Stimulated activated CD4-positive, alpha-beta T cell treated with anti-CD3 and anti-CD28 coated beads, TNF-alpha, amount 100 ng/mL, for 24 hours (primary cell): ENCODE results near the gene IPMK.

Experiments
- DNase-seq, 3 experiments: peaks; one replicate each; pipeline ENCODE4 v3.0.0-alpha.2; 2020; ENCODE audit warnings: low read depth in 3 of 3

Gene IPMK

DNA sequence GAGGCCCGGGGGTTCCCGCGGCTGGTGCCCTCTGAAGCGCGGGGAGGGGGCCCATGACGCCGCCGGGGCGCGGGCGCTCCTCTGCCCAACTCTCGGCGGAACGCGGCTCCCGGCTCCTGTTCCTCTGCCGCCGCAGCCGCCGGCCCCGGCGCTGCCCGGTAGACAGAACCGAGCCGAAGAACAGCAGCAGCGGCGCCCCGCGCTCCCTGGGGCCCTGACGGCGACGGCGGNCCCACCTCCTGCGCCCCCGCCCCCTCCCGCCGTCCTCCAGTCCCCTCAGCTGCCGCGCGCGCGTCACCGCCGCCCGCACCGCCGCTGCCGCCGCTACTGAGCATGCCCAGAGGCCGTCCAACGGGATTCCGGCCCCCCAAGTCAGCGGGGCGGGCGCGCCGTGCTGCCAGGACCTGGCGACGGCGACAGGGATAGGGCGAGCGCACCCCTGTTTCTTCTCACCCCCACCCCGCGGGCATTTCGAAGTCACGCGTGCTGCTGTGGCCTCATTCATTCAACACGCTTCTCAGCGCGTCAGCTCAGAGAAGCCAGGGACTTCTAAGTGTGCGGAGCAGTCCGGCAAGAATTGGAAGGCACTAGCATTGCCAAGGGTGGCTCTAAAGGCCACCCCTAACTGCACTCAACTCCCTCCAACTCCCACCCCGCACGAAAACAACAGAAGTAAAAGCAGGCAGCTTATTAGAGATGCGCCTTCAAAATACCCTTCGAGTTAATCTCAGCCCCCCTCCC lies at the start of gene IPMK:
Gene IPMK, minus strand, starts transcription at position 182 of the 741 bp plus-strand sequence. CDS start 283 bp downstream, outside the sequence.
- peak; percentile 84 to 93 (median 91) for DNase-seq

DNA sequence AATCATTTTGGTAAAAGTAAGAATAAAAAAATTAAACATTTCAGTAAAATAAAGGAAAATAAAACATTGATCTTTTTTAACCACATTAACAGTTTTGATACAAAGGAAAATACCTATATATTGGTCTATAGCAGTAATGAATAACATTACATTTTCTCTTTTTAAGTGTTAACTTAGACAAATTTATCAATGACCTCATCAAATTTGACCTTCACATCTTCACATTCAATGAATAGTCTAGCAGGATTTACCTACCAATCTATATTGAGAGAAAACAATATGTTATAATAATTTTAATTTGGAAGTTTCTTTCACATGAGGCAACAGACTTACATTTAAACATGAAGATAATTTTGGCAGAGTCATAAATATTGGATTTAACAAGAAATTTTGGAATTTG lies 49.2 kb upstream of the IPMK start:
- DNase-seq: no peak

- no peak for DNase-seq
Measured at GRCh38 chr10:58311026-58311425, 43.3 kb upstream of the IPMK start.

GRCh38 chr10:58307676-58308075 lies 40.0 kb upstream of the IPMK start:
- no peak for DNase-seq

DNA sequence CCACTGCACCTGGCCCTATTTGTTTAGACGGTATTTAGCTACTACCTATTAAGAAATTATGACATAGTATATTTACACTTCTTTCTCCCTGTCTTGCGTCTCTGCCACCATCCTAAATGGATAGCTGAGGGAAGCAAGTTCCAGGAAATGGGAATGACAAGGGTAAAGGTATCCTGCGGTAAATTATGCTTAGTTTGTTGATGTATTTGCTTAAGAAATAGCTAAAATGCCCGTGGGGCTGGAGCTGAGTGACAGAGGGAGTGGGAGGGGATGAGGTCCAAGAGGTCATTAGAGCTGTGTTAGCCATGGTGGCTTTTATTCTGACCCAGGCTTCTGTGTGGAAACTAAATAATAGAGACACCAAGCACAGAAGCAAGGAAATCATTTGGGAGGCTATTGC lies 38.1 kb upstream of the IPMK start:
- no peak for DNase-seq

GRCh38 chr10:58304099-58304633 lies 36.5 kb upstream of the IPMK start:
- DNase-seq: no peak

DNA sequence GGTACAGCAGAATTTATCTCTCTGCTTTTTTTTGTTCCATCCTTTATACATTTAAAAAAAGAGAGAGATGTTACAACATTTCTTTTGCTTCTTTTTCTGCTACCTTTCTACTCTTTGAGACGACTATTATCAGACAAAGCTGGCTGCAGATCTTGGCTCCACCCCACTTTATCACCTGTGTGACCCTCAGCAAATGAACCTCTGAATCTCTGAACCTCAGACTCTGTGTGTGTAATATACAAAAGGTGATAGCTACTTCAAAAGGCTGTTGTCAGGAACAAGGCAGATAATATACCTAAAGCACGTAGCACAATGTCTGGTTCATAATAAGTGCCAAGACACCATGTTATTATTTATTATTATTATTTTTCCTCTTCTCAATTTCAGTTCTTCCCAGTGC lies 34.6 kb upstream of the IPMK start:
- DNase-seq: no peak

DNA sequence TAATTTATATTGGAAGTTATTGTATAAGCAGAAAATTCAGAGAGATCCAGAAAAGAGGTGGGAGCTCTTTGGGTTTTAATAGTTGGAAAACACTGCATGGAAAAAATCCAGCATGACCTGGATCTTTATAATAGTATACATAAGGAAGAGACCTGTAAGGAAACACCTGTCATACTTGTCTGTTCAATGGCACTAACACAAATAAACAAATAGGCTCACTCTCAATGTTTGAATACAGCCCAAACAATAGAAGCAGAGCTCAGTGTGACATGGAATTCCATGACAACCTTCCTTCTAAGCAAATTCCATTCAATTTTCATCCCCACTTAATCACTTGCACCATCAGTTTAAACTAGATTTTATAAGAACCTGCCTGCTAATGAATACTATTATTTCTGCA lies 33.0 kb upstream of the IPMK start:
- DNase-seq: no peak

DNA sequence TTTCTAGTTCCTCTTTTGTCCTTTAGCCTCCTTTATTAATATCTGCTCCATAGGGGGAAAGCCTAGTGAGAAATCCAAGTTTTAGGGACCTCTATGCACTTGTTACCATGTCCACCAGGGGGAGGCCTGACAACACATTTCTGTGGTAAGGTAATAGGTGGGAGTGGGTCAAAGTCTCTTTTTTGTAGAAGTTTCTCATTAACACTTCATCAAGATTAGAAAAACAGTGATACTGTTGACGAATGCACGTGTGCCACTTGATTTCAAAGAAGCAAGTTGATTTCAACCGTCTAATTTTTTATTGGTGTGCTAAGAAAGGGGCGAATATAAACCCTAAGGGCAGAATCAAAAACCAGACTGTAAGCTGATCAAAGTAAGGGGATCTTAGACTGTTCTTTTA lies 31.9 kb upstream of the IPMK start:
- DNase-seq: peak; percentile 7 to 37 (median 18)

DNA sequence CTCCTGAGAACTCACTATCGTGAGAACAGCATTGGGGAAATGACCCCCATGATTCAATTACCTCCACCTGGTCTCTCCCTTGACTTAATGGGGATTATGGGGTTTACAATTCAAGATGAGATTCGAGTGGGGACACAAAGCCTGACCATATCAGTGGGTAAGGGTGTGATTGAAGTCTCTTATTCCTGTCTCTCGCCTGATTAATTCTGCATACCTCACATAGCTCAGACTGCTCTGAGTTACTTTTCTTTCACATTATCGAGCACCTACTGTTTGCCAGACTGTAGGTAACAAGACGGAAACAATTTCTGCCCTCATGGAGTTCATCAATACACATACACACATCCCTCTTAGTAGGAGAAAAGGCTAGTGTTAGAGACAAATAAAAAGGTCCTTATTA lies 26.3 kb upstream of the IPMK start:
- DNase-seq: no peak

- DNase-seq: no peak
Measured at GRCh38 chr10:58291538-58292174, 24.0 kb upstream of the IPMK start.

DNA sequence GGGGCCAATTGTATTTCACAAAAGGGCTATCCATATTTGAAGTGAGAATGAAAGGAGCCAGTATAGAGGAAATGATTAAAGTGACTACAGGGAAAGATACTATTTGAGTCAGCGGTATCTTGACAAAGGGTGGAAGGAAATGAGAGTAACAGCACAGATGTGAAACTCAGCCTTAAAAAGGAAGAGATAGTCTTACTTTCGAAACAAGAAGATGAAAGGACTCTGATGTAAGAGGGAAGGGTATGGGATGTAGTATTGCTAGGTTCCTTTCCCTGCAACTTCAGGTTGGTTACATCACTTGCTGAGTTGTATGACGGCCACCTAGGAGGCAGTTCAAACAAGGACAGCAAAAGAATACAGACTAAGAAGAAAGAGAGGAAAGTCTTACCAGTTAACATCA lies 14.9 kb upstream of the IPMK start:
- no peak for DNase-seq

DNA sequence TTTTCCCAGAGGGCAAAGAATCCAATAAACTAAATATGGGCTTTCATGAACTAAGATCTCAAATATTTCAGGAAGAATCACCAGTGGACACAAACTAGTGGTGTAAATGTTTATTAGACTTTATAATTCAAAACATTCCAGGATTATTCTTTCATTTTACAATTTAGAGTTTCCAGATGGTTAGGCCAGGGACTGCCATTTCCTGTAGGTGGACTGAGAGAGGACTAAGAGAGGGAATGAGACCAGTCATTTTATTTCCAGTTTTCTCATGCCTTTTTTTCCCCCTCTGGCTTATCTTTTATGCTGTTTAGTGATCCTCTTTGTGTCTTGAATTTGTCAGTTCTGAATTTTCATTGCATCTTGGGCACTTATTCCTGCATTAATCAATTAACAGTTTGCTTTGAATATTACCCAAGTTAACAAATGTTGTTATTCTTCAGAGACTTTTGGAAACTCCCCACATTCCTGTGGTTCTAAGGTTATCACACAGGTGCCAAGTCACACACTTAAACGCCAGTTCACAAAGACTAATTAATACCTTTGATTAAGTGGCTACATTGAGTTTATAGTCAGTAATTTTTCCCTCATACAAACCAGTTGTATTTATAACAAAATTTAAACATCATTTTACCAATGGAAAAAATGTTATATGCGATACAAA lies 13.5 kb upstream of the IPMK start:
- DNase-seq: no peak

DNA sequence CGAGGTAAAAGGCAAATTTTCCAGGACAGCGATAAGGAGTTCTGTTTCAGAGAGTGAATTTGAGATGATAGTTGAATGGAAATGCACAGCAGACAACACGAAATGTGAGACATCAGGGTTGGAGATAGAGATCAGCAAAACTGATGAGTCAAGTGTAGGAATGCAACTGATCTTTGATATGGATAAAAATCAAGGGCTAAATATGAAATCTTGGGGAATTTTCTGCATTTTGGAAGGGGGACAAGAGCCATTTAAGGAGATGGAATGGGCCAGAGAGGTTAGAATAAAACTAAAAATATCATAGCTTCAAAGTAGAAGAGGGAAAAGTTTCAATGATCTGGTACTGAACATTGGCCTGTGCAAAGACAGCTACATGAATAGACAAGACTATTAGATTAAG lies 12.8 kb upstream of the IPMK start:
- no peak for DNase-seq

DNA sequence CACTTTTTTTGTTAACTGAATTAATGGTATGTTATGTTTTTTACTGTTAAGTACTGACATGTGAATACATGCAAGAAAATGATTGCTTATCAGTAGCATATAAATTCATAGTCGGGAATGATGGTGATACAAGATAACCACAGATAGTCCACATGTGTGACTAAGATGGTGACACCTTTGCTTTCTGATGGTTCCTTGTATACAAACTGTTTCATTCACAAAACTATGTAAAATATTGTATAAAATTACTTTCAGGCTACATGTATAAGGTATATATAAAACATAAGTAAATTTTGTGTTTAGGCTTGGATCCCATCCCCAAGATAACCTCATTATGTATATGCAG lies 11.2 kb upstream of the IPMK start:
- DNase-seq: no peak

DNA sequence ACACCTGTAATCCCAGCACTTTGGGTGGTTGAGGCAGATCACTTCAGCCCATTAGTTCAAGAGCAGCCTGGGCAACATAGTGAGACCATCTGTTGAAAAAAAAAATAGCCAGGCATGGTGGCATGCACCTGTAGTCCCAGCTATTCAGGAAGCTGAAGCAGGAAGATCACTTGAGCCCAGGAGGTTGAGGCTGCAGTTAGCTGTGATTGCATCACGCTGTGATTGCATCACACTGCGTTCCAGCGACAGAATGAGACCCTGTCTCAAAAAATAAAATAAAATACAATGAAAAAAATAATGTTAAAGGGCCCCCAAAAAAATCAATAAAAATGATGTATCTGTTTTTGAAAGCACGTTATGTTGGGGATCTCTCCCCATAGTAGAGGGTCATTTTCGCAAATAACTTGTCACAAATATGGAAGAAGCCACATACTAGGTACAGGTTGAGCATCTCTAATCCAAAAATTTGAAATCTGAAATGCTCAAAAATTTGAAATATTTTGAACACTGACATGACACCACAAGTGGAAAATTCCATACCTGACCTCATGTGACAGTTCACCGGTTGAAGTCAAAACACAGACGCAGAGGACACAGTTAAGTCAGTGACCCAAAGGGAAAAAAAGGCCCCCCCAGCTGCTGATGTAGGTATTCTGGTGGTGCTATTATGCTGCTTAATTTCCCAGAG lies 10.7 kb upstream of the IPMK start:
- DNase-seq: no peak

GRCh38 chr10:58275908-58276307 lies 8.2 kb upstream of the IPMK start:
- no peak for DNase-seq

DNA sequence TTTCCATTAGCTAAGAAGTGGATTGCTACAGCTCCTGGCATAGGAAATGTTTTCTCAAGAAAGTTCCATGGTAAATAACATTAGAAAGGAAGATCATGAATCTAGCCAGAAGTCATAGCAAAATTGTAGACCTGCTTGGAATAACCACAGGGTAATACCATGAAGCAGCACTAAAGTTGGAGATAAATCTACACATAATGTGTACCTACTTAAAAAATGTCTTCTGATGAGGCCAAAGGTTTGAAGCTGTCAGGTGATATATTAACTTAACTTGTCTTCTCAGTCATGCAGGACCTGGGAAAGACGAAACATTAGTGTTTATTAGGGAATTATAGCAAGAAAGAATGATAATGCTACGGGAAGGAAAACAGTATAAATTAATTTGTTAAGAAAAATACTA lies 7.6 kb upstream of the IPMK start:
- DNase-seq: no peak

- no peak for DNase-seq
Measured at GRCh38 chr10:58269782-58270290, 2.1 kb upstream of the IPMK start.

GRCh38 chr10:58268946-58269781 lies 1.5 kb upstream of the IPMK start, which contains the start of gene CISD1:
CISD1 (plus strand) TSS chr10:58269162; CDS start chr10:58269274, 112 bp downstream.
- peak; percentile 85 to 91 (median 89) for DNase-seq

- DNase-seq: no peak
Measured at GRCh38 chr10:58268454-58268945, 806 bp upstream of the IPMK start.
